ENCODE measurements around the gene USP16.

Gene USP16

DNA sequence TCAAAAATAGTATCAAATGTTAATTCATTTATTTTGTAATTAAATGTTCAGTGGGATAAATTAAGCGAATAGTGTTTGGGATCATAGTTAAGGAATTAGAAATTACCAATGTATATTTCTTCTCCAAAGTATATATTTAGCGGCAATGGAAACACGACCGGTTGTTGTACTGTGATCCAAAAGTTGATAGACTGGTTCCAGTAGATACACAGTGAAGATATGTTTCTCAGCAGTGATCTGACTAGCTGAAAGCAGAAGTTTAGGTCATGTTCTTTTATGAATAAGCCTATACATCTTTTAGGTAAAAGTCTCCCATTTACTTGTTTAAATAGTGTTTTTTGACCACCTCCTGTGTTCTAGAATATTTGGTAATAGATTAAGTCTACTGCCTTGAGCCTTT, 8.8 kb downstream of the USP16 start:
- no peak for DNase-seq (ENCODE audit: low read depth in 2 of 2)

DNA sequence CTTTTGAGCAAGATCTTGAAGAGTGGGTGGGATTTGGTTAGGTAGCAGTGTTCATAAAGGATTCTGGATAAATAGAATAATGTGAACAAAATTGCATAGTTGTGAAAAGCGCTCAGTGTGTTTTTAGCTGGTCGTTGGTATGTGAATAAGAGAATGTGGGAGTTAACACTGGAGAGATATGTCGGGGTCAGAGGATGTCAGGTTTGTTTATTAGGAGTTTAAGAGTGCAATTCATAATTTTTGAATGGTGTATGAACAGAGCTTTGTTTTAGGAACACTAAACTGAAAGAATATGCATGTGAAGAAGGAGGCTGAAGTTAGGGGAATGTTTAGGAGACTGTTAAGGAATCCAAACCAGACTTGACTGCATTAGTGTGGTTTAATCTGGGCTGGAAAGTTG, 9.4 kb downstream of the USP16 start:
- no peak for DNase-seq (ENCODE audit: low read depth in 2 of 2)

DNA sequence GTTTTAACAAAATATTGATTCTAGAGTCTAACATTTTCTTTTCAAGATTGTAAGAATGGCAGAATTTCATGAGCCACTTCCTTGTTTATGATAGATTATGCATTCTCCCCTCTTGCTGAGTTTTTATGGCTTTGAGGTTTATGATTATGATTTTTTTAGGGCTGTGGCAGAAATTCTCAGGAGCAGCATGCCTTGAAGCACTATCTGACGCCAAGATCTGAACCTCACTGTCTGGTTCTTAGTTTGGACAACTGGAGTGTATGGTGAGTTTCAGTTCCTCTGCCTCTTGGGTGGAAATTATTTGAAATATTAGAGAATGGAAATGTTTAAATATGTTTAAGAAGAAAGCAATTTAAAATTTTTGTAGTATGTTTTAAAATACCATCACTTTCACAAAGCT, 10.2 kb downstream of the USP16 start:
- DNase-seq (ENCODE audit: low read depth in 2 of 2): no peak

DNA sequence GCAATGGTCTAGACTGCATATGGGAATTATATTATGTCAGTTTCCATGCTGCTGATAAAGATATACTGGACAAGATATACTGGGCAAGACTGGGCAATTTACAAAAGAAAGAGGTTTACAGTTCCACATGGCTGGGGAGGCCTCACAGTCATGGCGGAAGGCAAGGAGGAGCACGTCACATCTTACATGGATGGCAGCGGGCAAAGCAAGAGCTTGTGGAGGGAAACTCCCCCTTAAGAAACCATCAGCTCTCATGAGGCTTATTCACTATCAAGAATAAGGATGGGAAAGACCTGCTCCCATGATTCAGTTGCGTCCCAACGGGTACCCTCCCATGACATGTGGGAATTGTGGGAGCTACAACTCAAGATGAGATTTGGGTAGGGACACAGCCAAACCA, 27.8 kb downstream of the USP16 start:
- no peak for DNase-seq (ENCODE audit: low read depth in 2 of 2)

DNA sequence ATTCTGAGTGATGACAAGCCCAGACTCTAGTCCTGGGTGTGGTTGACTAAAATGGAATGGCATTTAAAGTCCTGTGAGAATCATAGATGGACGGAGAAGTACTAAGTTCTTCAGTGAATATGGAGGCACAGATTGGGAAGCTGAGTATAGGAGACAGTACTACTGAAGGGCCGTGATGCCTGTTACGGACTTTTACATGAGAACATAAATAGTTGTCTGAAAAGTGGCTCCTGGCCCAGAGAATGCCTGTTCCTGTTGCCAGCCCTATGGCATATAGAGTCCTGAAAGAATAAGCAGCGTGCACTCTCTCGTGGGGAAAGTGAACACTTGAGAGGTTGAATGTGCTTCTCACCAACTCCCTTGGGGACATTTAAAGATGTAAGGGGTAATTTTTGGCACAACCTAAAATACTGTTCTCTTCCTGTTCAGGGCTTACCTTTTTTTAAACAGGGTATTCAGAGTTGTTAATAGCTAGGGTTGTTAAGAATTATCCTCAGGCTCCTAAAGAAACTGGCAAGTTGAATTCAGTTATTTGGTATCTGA, 28.6 kb downstream of the USP16 start:
- no peak for DNase-seq (ENCODE audit: low read depth in 2 of 2)

DNA sequence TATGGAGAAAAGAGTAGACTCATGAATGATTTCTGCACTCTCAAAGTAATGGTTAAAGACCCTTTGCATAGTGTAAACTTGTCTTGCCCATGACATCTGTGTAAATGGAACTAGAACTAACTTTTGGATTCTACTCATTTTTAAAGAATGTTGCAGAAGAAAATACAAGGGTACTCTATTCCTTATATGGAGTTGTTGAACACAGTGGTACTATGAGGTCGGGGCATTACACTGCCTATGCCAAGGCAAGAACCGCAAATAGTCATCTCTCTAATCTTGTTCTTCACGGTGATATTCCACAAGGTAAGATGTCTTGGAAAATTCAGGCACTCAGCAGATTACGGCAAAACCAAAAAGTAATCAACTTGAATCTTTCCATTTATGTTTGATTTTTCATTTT, 29.2 kb downstream of the USP16 start:
- no peak for DNase-seq (ENCODE audit: low read depth in 2 of 2)

DNA sequence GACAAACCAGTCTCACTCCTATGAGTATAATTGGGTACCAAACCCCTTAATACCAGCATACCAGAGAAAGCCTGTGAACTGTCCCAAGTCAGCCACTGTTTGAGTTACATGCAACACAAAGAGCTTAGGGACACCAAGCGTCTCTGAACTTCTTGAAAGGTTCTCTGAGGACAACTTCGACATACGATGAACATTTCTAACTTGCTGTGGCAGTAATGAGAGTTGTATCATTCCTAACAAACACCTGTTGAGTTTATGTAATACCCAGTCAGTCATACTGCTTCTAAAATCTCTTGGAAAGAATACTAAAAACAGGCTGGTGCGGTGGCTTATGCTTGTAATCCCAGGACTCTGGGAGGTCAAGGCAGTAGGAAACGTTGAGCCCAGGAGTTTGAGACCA, 30.6 kb downstream of the USP16 start:
- DNase-seq (ENCODE audit: low read depth in 2 of 2): no peak

DNA sequence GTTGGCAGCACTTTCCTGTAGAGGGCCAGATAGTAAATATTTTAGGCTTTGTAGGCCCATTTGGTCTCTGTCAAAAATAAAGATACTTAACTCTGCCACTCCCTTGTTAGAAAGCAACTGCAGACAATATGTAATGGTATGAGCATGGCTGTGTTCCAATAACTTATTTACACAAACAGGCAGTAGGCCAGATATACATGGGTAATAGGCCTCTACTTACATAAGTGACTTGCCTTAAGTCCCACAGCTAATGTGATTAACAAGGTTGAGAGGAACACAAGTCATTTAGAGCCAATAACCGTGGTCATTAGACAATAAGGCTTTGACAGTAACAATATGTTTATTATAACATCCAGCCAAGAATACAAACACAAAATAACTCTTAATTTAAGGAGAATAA, 31.5 kb downstream of the USP16 start:
- no peak for DNase-seq (ENCODE audit: low read depth in 2 of 2)

DNA sequence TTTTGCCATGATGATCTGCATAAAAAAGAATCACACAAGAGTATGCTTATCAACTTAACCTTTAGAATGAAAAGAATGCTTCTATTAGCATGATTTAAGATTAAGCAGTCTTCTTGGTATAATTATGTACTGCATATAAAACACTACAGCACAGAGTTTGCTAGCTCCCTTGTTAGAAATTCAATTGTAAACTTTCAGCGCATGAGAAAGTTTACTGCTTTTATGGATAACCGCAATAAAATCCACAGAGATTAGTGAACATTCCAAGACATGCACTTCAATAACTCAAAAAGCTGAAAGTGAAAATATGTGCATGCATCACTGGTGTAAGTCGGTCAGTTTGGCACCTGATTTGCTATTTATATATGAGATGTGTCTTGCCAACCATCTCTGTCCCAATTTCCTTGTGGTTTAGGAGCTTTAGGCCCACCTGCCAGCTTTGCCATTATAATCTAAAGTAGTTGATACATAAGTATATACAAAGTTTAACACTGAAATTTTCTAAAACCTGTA, 32.1 kb downstream of the USP16 start:
- DNase-seq (ENCODE audit: low read depth in 2 of 2): no peak

DNA sequence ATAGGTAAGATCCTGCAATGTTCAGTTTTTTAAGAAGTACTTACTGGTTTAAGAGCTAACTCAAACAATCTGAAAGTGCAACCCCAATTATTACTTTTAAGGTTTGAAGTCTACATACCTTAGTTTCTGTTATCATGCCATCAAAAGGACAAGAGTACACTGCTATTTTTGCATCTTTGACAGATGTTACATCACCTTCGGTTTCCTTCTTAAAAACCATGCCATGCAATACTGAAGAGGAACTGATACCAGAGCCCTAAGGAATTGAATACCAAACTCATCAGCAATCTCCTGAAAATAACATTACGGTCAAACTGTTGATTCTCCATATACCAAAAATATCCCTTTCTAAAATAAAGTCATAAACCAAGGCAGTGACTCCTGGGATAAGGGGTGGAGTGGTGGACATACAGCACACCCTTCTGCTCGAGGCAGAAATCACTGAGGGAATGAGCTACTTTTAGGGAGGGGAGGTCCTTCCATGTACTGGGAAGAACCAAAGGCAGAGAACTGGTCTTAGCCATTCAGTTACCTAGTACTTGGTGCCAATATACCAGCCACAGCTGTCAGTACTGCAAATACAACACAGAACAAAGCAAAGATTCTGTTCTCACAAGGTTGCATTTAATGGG, 40.5 kb downstream of the USP16 start:
- no peak for DNase-seq (ENCODE audit: low read depth in 2 of 2)

DNA sequence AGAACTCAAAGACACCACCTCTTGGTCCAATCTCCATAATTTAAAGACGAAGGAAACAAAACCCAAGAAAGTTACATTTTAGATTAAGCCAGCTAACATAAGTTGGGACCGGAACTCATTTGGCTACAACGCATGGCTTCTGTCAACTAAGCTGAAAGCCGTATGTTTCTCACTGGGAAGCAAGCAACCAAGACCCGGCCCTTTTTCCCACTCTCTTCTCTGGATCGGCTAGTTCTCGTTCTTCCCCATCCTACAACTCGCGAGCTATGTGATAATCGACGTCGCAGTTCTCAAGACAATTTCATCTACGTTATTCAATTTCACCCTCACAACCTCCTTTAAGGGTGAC, 48.4 kb downstream of the USP16 start:
- no peak for DNase-seq (ENCODE audit: low read depth in 2 of 2)

DNA sequence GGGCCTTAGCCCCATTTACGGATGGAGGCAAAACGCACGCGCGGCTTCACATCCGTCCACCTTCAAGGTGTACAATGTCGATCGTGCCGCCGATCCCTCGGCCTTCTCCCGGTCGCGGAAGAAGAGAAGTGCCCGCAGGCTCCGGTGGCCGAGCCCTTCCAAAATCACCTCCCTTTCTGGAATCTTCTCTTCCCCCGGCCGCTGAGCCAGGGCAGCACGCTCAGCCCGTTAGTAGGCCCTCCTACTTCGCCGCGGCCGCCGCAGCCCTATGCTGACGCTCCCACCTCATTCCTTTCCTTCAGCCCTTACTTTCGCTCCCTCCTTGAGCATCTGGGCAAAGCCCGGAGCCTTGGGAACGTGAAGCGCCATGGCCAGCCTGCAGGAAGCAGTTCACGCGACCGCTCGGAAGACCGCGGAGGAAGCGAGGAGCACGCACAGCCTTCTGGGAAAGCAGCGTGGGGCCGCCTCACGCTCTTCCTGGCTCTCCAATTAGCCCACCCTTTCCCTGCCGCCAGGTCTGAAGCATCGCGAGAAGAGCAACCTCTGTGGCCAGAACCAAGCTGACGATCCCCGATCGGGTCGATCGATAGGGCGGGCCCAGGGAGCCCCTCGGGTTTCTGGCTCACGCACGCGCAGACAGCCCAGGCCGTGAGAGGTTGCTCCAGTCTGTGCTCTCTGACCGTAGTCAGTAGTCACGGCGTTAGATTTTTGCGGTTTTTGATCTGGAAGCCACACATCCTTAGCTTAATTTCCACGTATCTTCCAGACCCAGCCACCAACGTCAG, 48.9 kb downstream of the USP16 start, which contains the start of gene CCT8:
CCT8 (minus strand) TSS at position 427 of the 785 bp plus-strand sequence; CDS start at position 369, 58 bp downstream.
- DNase-seq (ENCODE audit: low read depth in 2 of 2): peak; percentile 98 to 99

DNA sequence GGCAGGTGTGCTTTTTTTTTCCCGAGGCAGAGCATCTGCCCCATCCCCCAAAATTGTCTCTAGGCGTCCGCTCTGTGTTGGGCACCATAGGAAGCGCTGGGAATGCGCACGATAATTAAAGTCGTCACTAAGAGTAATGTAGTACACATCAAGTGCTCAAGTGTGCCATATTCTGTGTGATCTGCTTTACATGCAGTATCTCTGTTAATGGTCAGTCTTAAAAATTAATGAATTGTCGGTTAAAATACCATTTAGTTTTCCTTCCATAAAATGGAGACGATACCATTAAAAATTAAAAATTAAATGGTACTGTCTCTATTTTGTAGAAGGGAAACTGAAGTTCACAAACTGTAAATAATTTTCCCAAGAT, 49.5 kb downstream of the USP16 start:
- DNase-seq (ENCODE audit: low read depth in 2 of 2): no peak

DNA sequence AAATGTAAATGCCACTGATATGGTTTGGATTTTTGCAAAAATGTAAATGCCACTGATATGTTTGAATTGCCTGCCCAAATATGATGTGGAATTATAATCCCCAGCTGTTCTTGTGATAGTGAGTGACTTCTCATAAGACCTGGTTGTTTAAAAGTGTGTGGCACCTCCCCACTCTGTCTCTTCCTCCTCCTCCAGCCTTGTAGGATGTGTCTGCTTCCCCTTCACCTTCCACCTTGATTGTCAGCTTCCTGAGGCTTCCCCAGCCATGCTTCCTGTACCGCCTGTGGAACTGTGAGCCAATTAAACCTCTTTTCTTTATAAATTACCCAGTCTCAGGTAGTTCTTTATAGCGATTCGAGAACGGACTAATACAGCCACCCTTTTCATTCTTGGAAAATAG, 50.3 kb downstream of the USP16 start:
- no peak for DNase-seq (ENCODE audit: low read depth in 2 of 2)

DNA sequence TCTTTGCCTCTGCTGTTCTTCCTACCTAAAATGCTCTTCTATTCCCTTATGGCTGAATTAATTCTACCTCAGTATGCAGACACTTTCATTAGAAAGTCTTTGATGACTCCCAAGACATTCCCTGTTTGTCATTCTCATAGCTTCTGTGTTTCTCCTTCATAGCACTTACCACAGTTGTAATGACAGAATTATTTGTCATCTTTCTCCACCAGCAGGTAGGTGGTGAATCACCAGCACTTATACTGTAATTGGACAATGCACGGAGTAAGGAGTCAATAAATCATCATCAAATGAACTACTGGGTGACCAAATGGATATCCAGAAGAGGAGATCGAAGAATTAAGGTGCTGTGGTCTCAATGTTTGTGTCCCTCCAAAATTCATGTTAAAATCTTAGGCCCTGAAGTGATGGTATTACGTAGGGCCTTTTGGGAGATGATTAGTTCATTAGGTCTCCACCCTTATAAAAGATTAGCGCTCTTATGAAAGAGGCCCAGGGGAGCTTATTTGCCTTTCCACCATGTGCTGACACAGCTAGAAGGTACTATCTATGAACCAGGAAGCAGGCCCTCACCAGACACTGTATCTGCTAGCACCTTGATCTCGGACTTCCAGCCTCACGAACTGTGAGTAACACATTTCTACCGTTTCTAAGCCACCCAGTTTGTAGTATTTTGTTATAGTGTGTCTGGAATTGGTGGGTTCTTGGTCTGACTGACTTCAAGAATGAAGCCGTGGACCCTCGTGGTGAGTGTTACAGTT, 51.4 kb downstream of the USP16 start:
- no peak for DNase-seq (ENCODE audit: low read depth in 2 of 2)

DNA sequence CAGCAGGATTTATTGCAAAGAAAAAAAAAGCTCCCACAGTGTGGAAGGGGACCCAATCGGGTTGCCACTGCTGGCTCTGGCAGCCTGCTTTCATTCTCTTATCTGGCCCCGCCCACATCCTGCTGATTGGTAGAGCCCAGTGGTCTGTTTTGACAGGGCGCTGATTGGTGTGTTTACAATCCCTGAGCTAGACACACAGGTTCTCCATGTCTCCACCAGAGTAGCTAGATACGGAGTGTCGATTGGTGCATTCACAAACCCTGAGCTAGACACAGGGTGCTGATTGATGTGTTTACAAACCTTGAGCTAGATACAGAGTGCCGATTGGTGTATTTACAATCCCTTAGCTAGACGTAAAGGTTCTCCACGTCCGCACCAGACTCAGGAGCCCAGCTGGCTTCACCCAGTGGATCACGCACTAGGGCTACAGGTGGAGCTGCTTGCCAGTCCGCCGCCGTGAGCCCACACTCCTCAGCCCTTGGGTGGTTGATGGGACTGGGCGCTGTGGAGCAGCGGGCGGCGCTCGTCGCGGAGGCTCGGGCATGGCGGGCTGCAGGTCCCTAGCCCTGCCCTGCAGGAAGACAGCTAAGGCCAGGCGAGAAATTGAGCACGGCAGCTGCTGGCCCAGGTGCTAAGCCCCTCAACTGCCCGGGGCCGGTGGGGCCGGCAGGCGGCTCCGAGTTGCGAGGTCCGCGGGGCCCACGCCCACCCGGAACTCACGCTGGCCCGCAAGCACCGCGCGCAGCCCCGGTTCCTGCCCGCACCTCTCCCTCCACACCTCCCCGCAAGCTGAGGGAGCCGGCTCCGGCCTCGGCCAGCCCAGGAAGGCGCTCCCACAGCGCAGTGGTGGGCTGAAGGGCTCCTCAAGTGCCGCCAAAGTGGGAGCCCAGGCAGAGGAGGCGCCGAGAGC, 52.5 kb downstream of the USP16 start:
- peak in 1 of 2 donors; percentile 55 for DNase-seq (ENCODE audit: low read depth in 2 of 2)

DNA sequence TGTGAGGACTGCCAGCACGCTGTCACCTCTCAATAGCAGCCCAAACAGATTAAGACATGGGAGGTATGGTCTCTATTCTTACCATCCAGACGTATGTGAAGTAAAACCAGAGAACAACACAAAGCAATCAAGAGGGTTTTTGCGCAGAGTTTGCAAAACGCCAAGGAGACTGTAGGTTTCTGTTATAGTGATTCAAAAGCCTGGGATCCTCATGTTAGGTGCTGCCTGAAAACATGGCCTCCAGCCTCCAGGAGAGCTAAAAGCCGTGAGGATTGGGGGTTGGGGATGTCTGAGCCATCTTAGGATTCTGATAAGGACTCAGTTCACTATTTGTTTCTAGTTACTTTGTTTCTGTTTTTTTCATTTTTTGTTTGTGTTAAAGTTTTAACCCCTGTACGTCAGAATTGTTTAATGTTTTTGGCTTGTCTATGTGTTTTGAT, 53.2 kb downstream of the USP16 start:
- DNase-seq (ENCODE audit: low read depth in 2 of 2): no peak

DNA sequence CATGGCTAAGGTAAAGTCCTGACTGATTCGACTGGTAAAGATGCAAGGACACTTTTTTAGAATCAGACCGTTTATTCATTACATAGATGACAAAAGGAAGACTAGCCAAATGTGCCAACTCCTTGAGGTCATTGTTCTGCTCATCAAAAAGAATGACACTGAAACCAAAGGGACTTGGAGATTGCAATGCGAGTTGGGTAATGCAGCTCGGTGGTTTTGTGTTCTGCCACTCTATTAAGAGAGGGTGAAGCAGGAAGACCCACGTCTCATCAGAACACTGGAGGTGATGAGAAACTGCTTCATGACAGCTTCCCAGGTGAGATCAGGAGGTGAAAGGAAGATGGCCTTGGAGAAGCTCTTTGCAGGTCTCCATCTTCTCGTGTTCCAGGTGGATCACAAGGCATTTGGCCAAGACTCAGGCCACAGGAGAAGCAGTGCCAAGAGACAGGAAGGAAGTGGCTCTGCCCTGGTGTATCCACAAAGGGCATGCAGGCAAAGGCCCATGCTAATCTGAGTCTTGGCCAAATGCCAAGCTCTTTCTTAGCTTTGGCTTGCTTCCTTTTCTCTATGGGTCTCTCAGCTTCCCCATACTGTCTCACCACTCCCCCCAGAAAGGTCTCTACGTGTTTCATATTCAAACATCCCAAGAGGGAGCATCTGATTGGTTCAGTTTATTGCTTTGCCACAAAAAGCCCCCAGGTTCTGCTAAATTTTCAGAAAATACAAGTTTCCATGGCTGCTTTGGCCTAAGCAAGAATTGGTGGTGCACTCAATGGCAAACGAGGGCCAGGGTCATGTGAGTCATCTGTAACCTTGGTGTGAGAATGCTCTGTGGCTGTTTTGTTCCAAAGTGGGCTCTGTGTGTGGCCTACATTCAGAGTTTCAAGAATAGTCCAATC, 54.6 kb downstream of the USP16 start:
- no peak for DNase-seq (ENCODE audit: low read depth in 2 of 2)

DNA sequence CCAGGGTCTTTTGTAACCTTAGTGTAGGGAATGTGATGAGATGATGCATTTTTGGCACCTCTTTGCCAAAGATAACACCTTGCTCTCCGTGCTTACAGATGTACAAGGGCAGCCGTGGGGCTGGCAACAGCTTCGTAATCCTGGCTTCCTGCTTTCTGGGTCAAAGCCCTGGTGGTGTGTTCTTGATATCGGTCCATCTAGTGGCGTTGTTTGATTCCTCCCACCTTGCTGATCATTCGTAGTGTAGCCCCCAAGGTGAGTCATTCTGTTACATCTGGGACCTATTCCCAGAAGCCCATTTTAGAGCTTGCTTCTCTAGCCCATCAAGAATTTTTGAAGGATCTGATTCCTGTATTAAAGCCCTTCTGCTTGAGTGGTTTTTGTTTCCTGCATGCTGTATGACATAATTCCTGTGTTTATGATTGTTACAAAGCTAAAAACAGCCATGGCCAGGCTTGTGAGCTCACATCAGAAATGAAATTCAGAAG, 56.0 kb downstream of the USP16 start:
- DNase-seq (ENCODE audit: low read depth in 2 of 2): no peak
